ENCODE measurements around the gene AIG1. TPM values are rescaled to one million over a fixed set of nuclear protein-coding genes. Genes with fewer than 3 reads are reported as not detected.

AIG1 gene
- total RNA-seq, 2 experiments from 2014 or later = 0.40 to 0.85 TPM

- H3K4me1 ChIP-seq (ENCODE audit: insufficient read depth, low read length, poor library complexity, severe bottlenecking) = no peaks in the 10 kb centered on the region
- ChIA-PET POLR2A (interaction anchor here (1.2 kb wide), 1 partner anchor 70 kb away, joined by 3 read pairs; no protein-coding TSS in a partner anchor), CTCF (ENCODE audit: unreplicated experiment) (no interaction called here)
- no peaks in the 10 kb centered on the region for H3K9me2 ChIP-seq (ENCODE audit: insufficient read depth, low read length)
- no peaks in the 10 kb centered on the region for H4K20me1 ChIP-seq (ENCODE audit: insufficient read depth, low read length)
- H2AFZ ChIP-seq (ENCODE audit: low read length) = no peak overlapping the region
- no peak overlapping the region for H3K4me3 ChIP-seq (ENCODE audit: low read depth, low read length, poor library complexity, severe bottlenecking)
- no peaks in the 10 kb centered on the region for H3K9me3 ChIP-seq (ENCODE audit: low read length)
- no peak overlapping the region for H3K4me2 ChIP-seq (ENCODE audit: low read length)
- BruUV-seq (replicated peaks) = no TSS peak
- no peaks in the 10 kb centered on the region for H3K79me2 ChIP-seq (ENCODE audit: insufficient read depth, low read depth, low read length)
- no peaks in the 10 kb centered on the region for H3K36me3 ChIP-seq (ENCODE audit: insufficient read depth, low read length)
- no peak overlapping the region for H3K27ac ChIP-seq (ENCODE audit: low read depth, low read length, poor library complexity, severe bottlenecking)
- TF ChIP-seq, protein P1, sequence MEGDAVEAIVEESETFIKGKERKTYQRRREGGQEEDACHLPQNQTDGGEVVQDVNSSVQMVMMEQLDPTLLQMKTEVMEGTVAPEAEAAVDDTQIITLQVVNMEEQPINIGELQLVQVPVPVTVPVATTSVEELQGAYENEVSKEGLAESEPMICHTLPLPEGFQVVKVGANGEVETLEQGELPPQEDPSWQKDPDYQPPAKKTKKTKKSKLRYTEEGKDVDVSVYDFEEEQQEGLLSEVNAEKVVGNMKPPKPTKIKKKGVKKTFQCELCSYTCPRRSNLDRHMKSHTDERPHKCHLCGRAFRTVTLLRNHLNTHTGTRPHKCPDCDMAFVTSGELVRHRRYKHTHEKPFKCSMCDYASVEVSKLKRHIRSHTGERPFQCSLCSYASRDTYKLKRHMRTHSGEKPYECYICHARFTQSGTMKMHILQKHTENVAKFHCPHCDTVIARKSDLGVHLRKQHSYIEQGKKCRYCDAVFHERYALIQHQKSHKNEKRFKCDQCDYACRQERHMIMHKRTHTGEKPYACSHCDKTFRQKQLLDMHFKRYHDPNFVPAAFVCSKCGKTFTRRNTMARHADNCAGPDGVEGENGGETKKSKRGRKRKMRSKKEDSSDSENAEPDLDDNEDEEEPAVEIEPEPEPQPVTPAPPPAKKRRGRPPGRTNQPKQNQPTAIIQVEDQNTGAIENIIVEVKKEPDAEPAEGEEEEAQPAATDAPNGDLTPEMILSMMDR (conservative IDR thresholded peaks at IDR 0.05; ENCODE audit: low read length) = no peak
- no peak for TF ChIP-seq EZH2phosphoT487 (IDR thresholded peaks at IDR 0.05; ENCODE audit: borderline replicate concordance, low read depth, low read length)
- no peak for DNase-seq (ENCODE audit: low spot score)
- intact Hi-C loops (cut with micrococcal nuclease; ENCODE audit: unreplicated experiment) = no loop called here
Measured at GRCh38 chr6:143225929-143226328, 165.2 kb downstream of the AIG1 start.

DNA sequence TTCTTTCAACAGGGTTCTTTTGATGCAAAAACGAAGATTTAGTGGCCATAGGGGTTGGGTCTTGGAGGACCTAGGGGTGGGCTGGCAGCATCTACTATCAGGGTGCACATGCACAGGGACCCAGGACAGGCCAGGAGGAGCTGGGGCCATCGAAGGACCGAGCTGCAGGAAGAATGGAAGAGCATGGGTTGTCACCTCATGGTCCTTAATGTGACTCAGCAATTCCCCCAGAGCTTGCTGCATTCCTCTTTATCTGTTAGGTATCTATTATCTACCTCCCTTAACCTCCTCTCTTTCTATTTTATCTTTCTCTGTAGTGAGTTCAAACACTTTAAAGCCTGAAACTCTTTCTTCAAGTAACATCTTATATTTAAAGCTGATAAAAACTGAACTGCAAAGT is 167.0 kb downstream of the AIG1 start:
- CTCF ChIA-PET (ENCODE audit: unreplicated experiment) = no interaction called here
- no peaks in the 10 kb centered on the region for H3K36me3 ChIP-seq (ENCODE audit: insufficient read depth, low read length)
- no peak for DNase-seq (ENCODE audit: low spot score)
- H3K9me3 ChIP-seq (ENCODE audit: low read length) = no peaks in the 10 kb centered on the region
- H3K4me2 ChIP-seq (ENCODE audit: low read length) = no peak overlapping the region
- TF ChIP-seq, protein P1 (conservative IDR thresholded peaks at IDR 0.05; ENCODE audit: low read length) = no peak
- TF ChIP-seq EZH2phosphoT487 (IDR thresholded peaks at IDR 0.05; ENCODE audit: borderline replicate concordance, low read depth, low read length) = no peak
- no peak overlapping the region for H3K4me3 ChIP-seq (ENCODE audit: low read depth, low read length, poor library complexity, severe bottlenecking)
- no peaks in the 10 kb centered on the region for H4K20me1 ChIP-seq (ENCODE audit: insufficient read depth, low read length)
- intact Hi-C loops (cut with micrococcal nuclease; ENCODE audit: unreplicated experiment) = no loop called here
- no TSS peak for BruUV-seq (replicated peaks)
- no peaks in the 10 kb centered on the region for H3K79me2 ChIP-seq (ENCODE audit: insufficient read depth, low read depth, low read length)
- H2AFZ ChIP-seq (ENCODE audit: low read length) = no peak overlapping the region
- POLR2A ChIA-PET = interaction anchor here (1.0 kb wide), 1 partner anchor 11 kb away, joined by 3 read pairs; no protein-coding TSS in a partner anchor
- no peaks in the 10 kb centered on the region for H3K4me1 ChIP-seq (ENCODE audit: insufficient read depth, low read length, poor library complexity, severe bottlenecking)
- no peak overlapping the region for H3K27ac ChIP-seq (ENCODE audit: low read depth, low read length, poor library complexity, severe bottlenecking)
- no peaks in the 10 kb centered on the region for H3K9me2 ChIP-seq (ENCODE audit: insufficient read depth, low read length)

- no TSS peak for BruUV-seq (replicated peaks)
- Histone ChIP-seq H3K4me2 (ENCODE audit: low read length) (no peak overlapping the region), H3K4me3 (ENCODE audit: low read depth, low read length, poor library complexity, severe bottlenecking) (no peak overlapping the region), H3K36me3 (ENCODE audit: insufficient read depth, low read length) (no peaks in the 10 kb centered on the region), H2AFZ (ENCODE audit: low read length) (no peak overlapping the region), H3K9me2 (ENCODE audit: insufficient read depth, low read length) (no peaks in the 10 kb centered on the region), H3K79me2 (ENCODE audit: insufficient read depth, low read depth, low read length) (no peaks in the 10 kb centered on the region), H4K20me1 (ENCODE audit: insufficient read depth, low read length) (no peaks in the 10 kb centered on the region), H3K27ac (ENCODE audit: low read depth, low read length, poor library complexity, severe bottlenecking) (no peak overlapping the region), H3K4me1 (ENCODE audit: insufficient read depth, low read length, poor library complexity, severe bottlenecking) (no peaks in the 10 kb centered on the region), H3K9me3 (ENCODE audit: low read length) (no peaks in the 10 kb centered on the region)
- ChIA-PET CTCF (ENCODE audit: unreplicated experiment) (no interaction called here), POLR2A (interaction anchor here (0.7 kb wide), 1 partner anchor 1014 kb away, joined by 5 read pairs; no protein-coding TSS in a partner anchor)
- TF ChIP-seq, protein P1 (conservative IDR thresholded peaks at IDR 0.05; ENCODE audit: low read length) = no peak
- TF ChIP-seq EZH2phosphoT487 (IDR thresholded peaks at IDR 0.05; ENCODE audit: borderline replicate concordance, low read depth, low read length) = no peak
- no peak for DNase-seq (ENCODE audit: low spot score)
- intact Hi-C loops (cut with micrococcal nuclease; ENCODE audit: unreplicated experiment) = no loop called here
Measured at GRCh38 chr6:143229400-143229799, 168.7 kb downstream of the AIG1 start.
